WTC11 (cell line): ENCODE measurements around the gene TANGO2. TPM values are rescaled to one million over a fixed set of nuclear protein-coding genes. Genes with fewer than 3 reads are reported as not detected.

Experiments used
- ATAC-seq: fragments of 200-7000 bp; cut with Tn5 transposase; 2 replicates; pipeline ENCODE4 v1.10.0; 2021; ENCODE audit warnings: mild to moderate bottlenecking, moderate library complexity
- CTCF ChIA-PET: fragments of 300-600 bp; sonication (Branson Sonifier 250); formaldehyde crosslinking; loops from one replicate; lab custom pipeline; 2021; ENCODE audit warnings: antibody characterized with exemption; lab: Charles Lee
- POLR2A ChIA-PET: fragments of 350-600 bp; sonication (Branson Sonifier 250); formaldehyde crosslinking; loops from one replicate; lab custom pipeline; 2021; ENCODE audit warnings: antibody characterized with exemption; lab: Charles Lee
- DNase-seq: peaks from one replicate; pipeline ENCODE4 v3.0.0; 2021; ENCODE audit warnings: low spot score
- H3K27ac Mint-ChIP-seq: 2 replicates; pipeline ENCODE4 v1.8.0; 2021; ENCODE audit warnings: mixed read lengths
- H3K27me3 Mint-ChIP-seq: 2 replicates; pipeline ENCODE4 v1.8.0; 2021; ENCODE audit warnings: low read depth, mild to moderate bottlenecking, moderate library complexity, mixed read lengths
- H3K36me3 Mint-ChIP-seq: 2 replicates; pipeline ENCODE4 v1.8.0; 2021; ENCODE audit warnings: mixed read lengths
- H3K4me1 Mint-ChIP-seq: 2 replicates; pipeline ENCODE4 v1.8.0; 2022; ENCODE audit warnings: mixed read lengths
- H3K4me3 Mint-ChIP-seq: 2 replicates; pipeline ENCODE4 v1.8.0; 2021; ENCODE audit warnings: mild to moderate bottlenecking, moderate library complexity, mixed read lengths
- H3K9me3 Mint-ChIP-seq: 2 replicates; pipeline ENCODE4 v1.8.0; 2021; ENCODE audit warnings: mixed read lengths
- CBFB ChIP-seq: sonication (generic); formaldehyde crosslinking; IDR thresholded peaks from 2 replicates; pipeline ENCODE4 v1.8.1; 2022; ENCODE audit warnings: mild to moderate bottlenecking, low read depth, missing genetic modification reagents
- CREB1 ChIP-seq: sonication (generic); formaldehyde crosslinking; IDR thresholded peaks from 2 replicates; pipeline ENCODE4 v1.8.0; 2023; ENCODE audit warnings: mild to moderate bottlenecking, missing genetic modification reagents
- ELF4 ChIP-seq: sonication (generic); formaldehyde crosslinking; IDR thresholded peaks from 2 replicates; pipeline ENCODE4 v1.8.1; 2022; ENCODE audit warnings: low read depth, mild to moderate bottlenecking, moderate library complexity, missing genetic modification reagents
- GABPB1 ChIP-seq: sonication (generic); formaldehyde crosslinking; IDR thresholded peaks from 2 replicates; pipeline ENCODE4 v1.8.1; 2023; ENCODE audit warnings: mild to moderate bottlenecking, missing genetic modification reagents
- GTF2I ChIP-seq: fragments of 250-450 bp; sonication (Bioruptor Pico); conservative IDR thresholded peaks from 2 replicates; pipeline ENCODE4 v1.4.0; 2021; ENCODE audit warnings: mild to moderate bottlenecking
- IRF2 ChIP-seq: sonication (generic); formaldehyde crosslinking; IDR thresholded peaks from 2 replicates; pipeline ENCODE4 v1.8.0; 2022; ENCODE audit warnings: low read depth, missing genetic modification reagents, borderline replicate concordance
- NFYB ChIP-seq: sonication (generic); formaldehyde crosslinking; conservative IDR thresholded peaks from 2 replicates; pipeline ENCODE4 v1.8.0; 2022; ENCODE audit warnings: low read depth, missing genetic modification reagents
- NR2C2 ChIP-seq: sonication (generic); formaldehyde crosslinking; IDR thresholded peaks from 2 replicates; pipeline ENCODE4 v1.8.0; 2022; ENCODE audit warnings: mild to moderate bottlenecking, missing genetic modification reagents
- NR3C1 ChIP-seq: sonication (generic); formaldehyde crosslinking; conservative IDR thresholded peaks from 2 replicates; pipeline ENCODE4 v1.8.1; 2023; ENCODE audit warnings: low read depth, mild to moderate bottlenecking, missing genetic modification reagents
- OVOL2 ChIP-seq: fragments of 250-450 bp; sonication (Bioruptor Pico); IDR thresholded peaks from 2 replicates; pipeline ENCODE4 v1.9.0; 2021; ENCODE audit warnings: mild to moderate bottlenecking, borderline replicate concordance
- RELA ChIP-seq: sonication (generic); formaldehyde crosslinking; IDR thresholded peaks from 2 replicates; pipeline ENCODE4 v1.8.1; 2022; ENCODE audit warnings: missing genetic modification reagents, mild to moderate bottlenecking, borderline replicate concordance
- TCF7 ChIP-seq: sonication (generic); formaldehyde crosslinking; IDR thresholded peaks from 2 replicates; pipeline ENCODE4 v1.8.0; 2022; ENCODE audit warnings: mild to moderate bottlenecking, low read depth, missing genetic modification reagents, moderate library complexity
- ZNF232 ChIP-seq: sonication (generic); formaldehyde crosslinking; IDR thresholded peaks from 2 replicates; pipeline ENCODE4 v1.8.0; 2022; ENCODE audit warnings: mild to moderate bottlenecking, missing genetic modification reagents
- ZSCAN18 ChIP-seq: fragments of 250-450 bp; sonication (Bioruptor Pico); IDR thresholded peaks from 2 replicates; pipeline ENCODE4 v2.1.2; 2022; ENCODE audit warnings: mild to moderate bottlenecking, moderate library complexity
- total RNA-seq: library from RNA; stranded (reverse); gene quantifications from 3 replicates; pipeline ENCODE4 v1.2.3, GENCODE V29; 2021
- TF ChIP-seq, protein P1 (sequence below): sonication (generic); formaldehyde crosslinking; conservative IDR thresholded peaks from 2 replicates; pipeline ENCODE4 v1.8.1; 2023; ENCODE audit warnings: mild to moderate bottlenecking, low read depth, missing genetic modification reagents, moderate library complexity
- TF ChIP-seq, protein P2 (sequence below): fragments of 250-450 bp; sonication (Bioruptor Pico); IDR thresholded peaks from 2 replicates; pipeline ENCODE4 v1.9.0; 2021; ENCODE audit warnings: mild to moderate bottlenecking, borderline replicate concordance
- TF ChIP-seq, protein P3 (sequence below): sonication (generic); formaldehyde crosslinking; IDR thresholded peaks from 2 replicates; pipeline ENCODE4 v1.8.1; 2023; ENCODE audit warnings: mild to moderate bottlenecking, missing genetic modification reagents
- TF ChIP-seq, protein P4 (sequence below): sonication (generic); formaldehyde crosslinking; IDR thresholded peaks from 2 replicates; pipeline ENCODE4 v1.8.0; 2022; ENCODE audit warnings: mild to moderate bottlenecking, missing genetic modification reagents
- TF ChIP-seq, protein P5 (sequence below): sonication (generic); formaldehyde crosslinking; IDR thresholded peaks from 2 replicates; pipeline ENCODE4 v1.8.0; 2022; ENCODE audit warnings: mild to moderate bottlenecking, missing genetic modification reagents

Gene TANGO2
- total RNA-seq, 1 experiment from 2014 or later = 14.8 TPM

- ChIA-PET POLR2A (no interaction called here), CTCF (interaction anchor here (1.0 to 1.4 kb wide), 4 partner anchors 9 to 27 kb away, joined by 3 to 6 read pairs (median 4); no protein-coding TSS in a partner anchor)
- TF ChIP-seq, protein P1, sequence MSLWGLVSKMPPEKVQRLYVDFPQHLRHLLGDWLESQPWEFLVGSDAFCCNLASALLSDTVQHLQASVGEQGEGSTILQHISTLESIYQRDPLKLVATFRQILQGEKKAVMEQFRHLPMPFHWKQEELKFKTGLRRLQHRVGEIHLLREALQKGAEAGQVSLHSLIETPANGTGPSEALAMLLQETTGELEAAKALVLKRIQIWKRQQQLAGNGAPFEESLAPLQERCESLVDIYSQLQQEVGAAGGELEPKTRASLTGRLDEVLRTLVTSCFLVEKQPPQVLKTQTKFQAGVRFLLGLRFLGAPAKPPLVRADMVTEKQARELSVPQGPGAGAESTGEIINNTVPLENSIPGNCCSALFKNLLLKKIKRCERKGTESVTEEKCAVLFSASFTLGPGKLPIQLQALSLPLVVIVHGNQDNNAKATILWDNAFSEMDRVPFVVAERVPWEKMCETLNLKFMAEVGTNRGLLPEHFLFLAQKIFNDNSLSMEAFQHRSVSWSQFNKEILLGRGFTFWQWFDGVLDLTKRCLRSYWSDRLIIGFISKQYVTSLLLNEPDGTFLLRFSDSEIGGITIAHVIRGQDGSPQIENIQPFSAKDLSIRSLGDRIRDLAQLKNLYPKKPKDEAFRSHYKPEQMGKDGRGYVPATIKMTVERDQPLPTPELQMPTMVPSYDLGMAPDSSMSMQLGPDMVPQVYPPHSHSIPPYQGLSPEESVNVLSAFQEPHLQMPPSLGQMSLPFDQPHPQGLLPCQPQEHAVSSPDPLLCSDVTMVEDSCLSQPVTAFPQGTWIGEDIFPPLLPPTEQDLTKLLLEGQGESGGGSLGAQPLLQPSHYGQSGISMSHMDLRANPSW = no peak
- TF ChIP-seq, protein P2, sequence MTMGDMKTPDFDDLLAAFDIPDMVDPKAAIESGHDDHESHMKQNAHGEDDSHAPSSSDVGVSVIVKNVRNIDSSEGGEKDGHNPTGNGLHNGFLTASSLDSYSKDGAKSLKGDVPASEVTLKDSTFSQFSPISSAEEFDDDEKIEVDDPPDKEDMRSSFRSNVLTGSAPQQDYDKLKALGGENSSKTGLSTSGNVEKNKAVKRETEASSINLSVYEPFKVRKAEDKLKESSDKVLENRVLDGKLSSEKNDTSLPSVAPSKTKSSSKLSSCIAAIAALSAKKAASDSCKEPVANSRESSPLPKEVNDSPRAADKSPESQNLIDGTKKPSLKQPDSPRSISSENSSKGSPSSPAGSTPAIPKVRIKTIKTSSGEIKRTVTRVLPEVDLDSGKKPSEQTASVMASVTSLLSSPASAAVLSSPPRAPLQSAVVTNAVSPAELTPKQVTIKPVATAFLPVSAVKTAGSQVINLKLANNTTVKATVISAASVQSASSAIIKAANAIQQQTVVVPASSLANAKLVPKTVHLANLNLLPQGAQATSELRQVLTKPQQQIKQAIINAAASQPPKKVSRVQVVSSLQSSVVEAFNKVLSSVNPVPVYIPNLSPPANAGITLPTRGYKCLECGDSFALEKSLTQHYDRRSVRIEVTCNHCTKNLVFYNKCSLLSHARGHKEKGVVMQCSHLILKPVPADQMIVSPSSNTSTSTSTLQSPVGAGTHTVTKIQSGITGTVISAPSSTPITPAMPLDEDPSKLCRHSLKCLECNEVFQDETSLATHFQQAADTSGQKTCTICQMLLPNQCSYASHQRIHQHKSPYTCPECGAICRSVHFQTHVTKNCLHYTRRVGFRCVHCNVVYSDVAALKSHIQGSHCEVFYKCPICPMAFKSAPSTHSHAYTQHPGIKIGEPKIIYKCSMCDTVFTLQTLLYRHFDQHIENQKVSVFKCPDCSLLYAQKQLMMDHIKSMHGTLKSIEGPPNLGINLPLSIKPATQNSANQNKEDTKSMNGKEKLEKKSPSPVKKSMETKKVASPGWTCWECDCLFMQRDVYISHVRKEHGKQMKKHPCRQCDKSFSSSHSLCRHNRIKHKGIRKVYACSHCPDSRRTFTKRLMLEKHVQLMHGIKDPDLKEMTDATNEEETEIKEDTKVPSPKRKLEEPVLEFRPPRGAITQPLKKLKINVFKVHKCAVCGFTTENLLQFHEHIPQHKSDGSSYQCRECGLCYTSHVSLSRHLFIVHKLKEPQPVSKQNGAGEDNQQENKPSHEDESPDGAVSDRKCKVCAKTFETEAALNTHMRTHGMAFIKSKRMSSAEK (CRISPR knock-in tag) = 0 out of 2 replicates have a peak, but pooled peaks have one; percentile 12
- Mint-ChIP-seq H3K36me3 (peaks cover 54% of the 10 kb centered on the region), H3K27me3 (no peaks in the 10 kb centered on the region), H3K27ac (no peak overlapping the region), H3K9me3 (no peaks in the 10 kb centered on the region), H3K4me3 (no peak overlapping the region), H3K4me1 (no peaks in the 10 kb centered on the region; the same call in 1 of the 2 replicates)
- ATAC-seq = no peak
- no peak for DNase-seq
These were observed 89.6 kb downstream of the TANGO2 start for GRCh38 chr22:20110359-20110985.

DNA sequence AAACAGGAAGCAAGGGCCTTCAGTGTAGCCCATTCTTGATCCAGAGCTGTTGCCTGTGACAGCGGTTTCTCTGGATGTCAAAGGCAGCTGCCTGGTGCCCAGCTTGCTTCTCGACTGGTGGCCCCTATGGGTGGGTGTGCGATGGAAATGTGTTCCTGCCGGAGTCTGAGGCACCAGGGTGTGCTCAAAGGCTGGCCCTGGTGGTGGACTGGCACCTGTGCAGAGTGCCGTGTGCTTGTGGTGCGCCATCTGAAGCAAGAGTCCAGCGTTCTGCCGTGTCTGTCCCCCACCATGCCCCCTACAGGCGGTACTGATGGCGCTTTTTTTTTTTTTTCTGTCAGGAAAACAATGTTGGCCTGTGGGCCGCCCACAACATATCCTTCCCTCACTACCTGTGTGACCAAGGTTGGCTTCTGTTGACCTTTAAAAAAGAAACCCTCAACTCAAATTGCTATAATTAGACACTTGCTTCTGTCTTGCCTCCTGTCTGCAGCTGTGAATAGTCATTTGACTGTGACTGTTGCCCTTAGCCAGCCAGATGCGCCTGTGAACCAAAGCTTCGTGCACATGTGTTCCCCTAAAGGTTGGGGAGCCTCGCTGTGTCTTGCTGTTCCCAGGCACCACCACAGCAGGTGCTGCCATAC lies 90.3 kb downstream of the TANGO2 start:
- Mint-ChIP-seq H3K27ac (no peak overlapping the region), H3K9me3 (no peaks in the 10 kb centered on the region), H3K36me3 (peaks cover 47% of the 10 kb centered on the region), H3K27me3 (no peaks in the 10 kb centered on the region), H3K4me1 (no peaks in the 10 kb centered on the region; the same call in 1 of the 2 replicates), H3K4me3 (no peak overlapping the region)
- CTCF ChIA-PET = interaction anchor here (1.0 to 1.4 kb wide), 3 partner anchors 10 to 28 kb away, joined by 3 to 5 read pairs (median 3); no protein-coding TSS in a partner anchor
- DNase-seq = no peak
- POLR2A ChIA-PET = no interaction called here
- ATAC-seq = peak; percentile 56
- TF ChIP-seq GTF2I = no peak
- no peak for TF ChIP-seq CREB1 (CRISPR knock-in tag)
- no peak for TF ChIP-seq GABPB1
- no peak for TF ChIP-seq CBFB
- TF ChIP-seq NR2C2 (CRISPR knock-in tag) = no peak
- no peak for TF ChIP-seq ELF4 (CRISPR knock-in tag)
- TF ChIP-seq, protein P3, sequence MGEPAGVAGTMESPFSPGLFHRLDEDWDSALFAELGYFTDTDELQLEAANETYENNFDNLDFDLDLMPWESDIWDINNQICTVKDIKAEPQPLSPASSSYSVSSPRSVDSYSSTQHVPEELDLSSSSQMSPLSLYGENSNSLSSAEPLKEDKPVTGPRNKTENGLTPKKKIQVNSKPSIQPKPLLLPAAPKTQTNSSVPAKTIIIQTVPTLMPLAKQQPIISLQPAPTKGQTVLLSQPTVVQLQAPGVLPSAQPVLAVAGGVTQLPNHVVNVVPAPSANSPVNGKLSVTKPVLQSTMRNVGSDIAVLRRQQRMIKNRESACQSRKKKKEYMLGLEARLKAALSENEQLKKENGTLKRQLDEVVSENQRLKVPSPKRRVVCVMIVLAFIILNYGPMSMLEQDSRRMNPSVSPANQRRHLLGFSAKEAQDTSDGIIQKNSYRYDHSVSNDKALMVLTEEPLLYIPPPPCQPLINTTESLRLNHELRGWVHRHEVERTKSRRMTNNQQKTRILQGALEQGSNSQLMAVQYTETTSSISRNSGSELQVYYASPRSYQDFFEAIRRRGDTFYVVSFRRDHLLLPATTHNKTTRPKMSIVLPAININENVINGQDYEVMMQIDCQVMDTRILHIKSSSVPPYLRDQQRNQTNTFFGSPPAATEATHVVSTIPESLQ = no peak
- no peak for TF ChIP-seq NFYB (CRISPR knock-in tag)
- TF ChIP-seq OVOL2 (CRISPR knock-in tag) = no peak
- no peak for TF ChIP-seq ZNF232 (CRISPR knock-in tag)
- no peak for TF ChIP-seq RELA
- TF ChIP-seq, protein P4, sequence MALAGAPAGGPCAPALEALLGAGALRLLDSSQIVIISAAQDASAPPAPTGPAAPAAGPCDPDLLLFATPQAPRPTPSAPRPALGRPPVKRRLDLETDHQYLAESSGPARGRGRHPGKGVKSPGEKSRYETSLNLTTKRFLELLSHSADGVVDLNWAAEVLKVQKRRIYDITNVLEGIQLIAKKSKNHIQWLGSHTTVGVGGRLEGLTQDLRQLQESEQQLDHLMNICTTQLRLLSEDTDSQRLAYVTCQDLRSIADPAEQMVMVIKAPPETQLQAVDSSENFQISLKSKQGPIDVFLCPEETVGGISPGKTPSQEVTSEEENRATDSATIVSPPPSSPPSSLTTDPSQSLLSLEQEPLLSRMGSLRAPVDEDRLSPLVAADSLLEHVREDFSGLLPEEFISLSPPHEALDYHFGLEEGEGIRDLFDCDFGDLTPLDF (CRISPR knock-in tag) = no peak
- TF ChIP-seq, protein P5, sequence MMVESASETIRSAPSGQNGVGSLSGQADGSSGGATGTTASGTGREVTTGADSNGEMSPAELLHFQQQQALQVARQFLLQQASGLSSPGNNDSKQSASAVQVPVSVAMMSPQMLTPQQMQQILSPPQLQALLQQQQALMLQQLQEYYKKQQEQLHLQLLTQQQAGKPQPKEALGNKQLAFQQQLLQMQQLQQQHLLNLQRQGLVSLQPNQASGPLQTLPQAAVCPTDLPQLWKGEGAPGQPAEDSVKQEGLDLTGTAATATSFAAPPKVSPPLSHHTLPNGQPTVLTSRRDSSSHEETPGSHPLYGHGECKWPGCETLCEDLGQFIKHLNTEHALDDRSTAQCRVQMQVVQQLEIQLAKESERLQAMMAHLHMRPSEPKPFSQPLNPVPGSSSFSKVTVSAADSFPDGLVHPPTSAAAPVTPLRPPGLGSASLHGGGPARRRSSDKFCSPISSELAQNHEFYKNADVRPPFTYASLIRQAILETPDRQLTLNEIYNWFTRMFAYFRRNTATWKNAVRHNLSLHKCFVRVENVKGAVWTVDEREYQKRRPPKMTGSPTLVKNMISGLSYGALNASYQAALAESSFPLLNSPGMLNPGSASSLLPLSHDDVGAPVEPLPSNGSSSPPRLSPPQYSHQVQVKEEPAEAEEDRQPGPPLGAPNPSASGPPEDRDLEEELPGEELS (CRISPR knock-in tag) = no peak
- TF ChIP-seq NR3C1 (CRISPR knock-in tag) = no peak
- TF ChIP-seq IRF2 (CRISPR knock-in tag) = no peak
- no peak for TF ChIP-seq TCF7 (CRISPR knock-in tag)
- no peak for TF ChIP-seq ZSCAN18 (CRISPR knock-in tag)
